ENCODE results near the gene SH3RF1.

Gene SH3RF1

GRCh38 chr4:169158046-169158445 is 112.7 kb downstream of the SH3RF1 start:
- no peak for DNase-seq

- no peak for DNase-seq
Measured at GRCh38 chr4:169156392-169156791, 114.4 kb downstream of the SH3RF1 start.

GRCh38 chr4:169154121-169154520 is 116.6 kb downstream of the SH3RF1 start:
- no peak for DNase-seq

DNA sequence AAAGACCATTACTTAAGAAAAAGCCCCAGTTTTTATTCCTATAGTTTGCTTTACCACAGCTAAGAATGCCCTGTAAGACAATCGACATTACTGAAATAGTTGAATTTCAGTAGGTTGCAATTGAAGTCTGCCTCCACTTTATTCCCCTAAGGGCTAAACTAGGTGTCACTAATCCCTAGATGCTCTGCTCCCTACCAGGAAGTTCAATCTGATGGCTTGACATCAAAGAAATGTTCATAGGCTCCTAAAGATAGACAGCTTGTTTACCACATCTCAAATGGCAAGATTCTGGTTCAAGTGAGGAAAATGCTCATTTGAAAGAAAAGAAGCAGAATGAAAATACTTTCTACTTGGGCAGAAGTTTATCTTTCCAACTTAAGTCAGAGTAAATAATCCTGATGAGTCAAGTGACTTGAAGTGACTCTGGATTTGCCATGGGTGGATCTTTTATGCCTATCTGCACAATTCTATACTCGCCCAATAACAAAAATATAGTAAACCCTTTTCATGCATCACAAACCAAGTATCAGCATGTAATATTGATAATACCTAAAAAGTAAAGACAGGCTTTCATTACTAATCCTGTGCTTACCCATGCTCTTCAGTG is 117.2 kb downstream of the SH3RF1 start:
- no peak for DNase-seq

DNA sequence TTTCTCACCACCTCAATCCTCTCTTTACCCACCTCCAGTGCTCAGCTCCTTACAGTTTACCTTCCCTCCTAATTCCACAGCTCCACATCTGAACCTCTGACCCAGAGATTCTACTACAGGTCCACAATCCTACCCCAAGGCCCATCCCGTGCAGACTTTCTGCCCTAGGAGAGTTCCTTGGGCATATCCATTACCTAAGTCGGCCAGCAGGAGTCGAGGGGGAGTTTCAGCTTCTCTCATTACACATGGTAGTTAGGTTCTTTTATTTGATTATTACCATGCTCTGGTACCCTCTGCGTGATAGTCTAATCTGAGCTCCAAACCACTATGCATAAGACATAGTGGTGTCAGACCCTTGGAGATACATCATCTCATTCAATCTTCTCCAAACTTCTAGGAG is 117.9 kb downstream of the SH3RF1 start:
- no peak for DNase-seq

DNA sequence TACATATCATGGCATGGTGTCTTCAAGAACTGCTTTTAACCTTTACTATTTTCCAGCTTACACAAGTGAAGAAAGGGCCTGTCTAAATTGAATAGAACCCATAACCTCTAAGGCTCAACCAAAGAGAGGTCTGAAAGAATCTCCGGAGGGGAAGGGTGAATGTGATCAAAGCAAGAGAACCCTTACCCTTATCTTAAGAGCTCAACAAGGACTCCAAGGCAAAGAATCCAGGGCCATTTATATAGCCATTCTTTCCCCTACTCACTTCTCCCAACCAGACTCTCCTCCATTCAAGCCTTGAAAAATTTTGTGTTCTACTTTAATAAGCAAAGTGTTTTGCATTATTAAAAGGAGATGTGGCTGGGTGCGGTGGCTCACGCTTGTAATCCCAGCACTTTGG is 118.7 kb downstream of the SH3RF1 start:
- DNase-seq: no peak

DNA sequence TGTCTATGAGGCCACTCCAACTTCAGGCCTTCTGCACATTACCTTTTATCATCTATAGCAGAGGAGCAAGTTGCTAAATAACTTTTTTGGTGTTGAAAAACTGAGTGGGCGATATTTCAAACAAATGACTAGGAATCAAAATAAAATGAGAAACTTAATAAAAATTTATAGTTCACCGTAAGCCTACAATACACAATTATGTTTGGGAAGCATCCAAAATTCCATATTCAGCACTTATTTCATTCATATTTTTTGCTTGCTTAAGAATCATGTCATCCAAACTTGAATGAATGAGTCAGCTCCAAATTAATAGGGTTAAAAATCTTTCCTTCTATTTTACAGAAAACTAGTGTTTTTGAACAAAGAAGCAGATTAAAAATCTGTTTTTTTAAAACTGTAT is 119.1 kb downstream of the SH3RF1 start:
- DNase-seq: no peak

GRCh38 chr4:169150806-169151205 is 120.0 kb downstream of the SH3RF1 start:
- no peak for DNase-seq

GRCh38 chr4:169148885-169149284 is 121.9 kb downstream of the SH3RF1 start:
- no peak for DNase-seq

GRCh38 chr4:169147191-169147590 is 123.6 kb downstream of the SH3RF1 start:
- no peak for DNase-seq

DNA sequence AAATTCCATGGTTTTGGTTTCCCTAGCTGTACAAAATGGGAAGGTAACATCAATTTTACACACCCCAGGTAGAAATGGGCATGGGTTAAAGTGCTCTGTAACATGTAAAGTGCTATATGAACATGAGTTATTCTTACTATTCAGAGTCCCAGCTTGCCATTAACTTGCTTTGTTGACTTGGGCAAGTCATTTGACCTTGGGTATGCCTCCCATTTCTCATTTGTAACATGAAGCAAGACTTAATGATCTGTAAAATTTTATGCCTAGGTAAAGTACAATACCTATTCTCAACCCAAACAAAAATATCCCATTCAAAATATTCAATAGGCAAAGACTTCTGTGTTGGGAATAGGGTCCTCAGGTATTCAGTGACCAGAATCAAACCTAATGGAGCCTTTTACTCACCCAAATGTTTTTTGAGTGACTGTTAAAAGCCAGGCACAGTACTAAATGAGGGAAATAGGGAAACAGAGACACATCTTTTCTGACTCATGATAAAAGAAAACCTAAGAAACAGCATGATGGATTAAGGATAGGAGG is 126.6 kb downstream of the SH3RF1 start:
- DNase-seq: no peak

GRCh38 chr4:169143335-169143734 is 127.4 kb downstream of the SH3RF1 start:
- no peak for DNase-seq

- DNase-seq: no peak
Measured at GRCh38 chr4:169142906-169143305, 127.8 kb downstream of the SH3RF1 start.

- DNase-seq: no peak
Measured at GRCh38 chr4:169142391-169142790, 128.4 kb downstream of the SH3RF1 start.

DNA sequence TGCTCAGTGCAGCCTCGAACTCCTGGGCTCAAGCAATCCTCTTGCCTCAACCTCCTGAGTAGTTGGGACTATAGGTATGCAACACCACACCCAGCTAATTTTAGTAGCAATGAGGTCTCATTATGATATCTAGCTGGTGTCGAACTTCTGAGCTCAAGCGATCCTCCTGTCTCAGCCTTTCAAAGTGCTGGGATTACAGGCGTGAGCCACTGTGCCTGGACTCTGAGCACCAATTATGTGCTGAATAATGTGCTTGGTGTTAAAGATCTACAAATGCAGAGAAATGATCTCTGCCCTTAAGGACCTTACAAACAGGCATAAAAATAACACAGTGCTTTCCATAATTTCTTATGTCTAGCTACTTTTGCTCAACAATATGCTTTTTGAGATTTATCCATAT is 131.7 kb downstream of the SH3RF1 start:
- no peak for DNase-seq

DNA sequence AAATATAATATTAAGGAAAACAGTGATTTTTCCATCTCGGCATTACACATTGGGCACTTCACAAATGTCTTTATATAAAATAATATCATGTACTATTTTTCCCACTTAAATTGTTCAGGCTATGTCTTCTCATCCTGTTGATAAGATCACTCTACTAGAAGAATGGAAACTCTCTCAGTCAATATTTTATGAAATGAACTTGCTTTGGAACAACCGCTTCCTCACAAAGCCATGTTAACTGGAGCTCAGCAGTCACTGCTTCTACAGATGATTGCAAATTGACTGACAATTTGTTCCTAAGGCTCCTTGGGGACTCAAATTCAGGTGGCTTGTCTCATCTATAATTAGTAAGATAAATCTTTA is 133.2 kb downstream of the SH3RF1 start:
- no peak for DNase-seq

- no peak for DNase-seq
Measured at GRCh38 chr4:169136796-169137557, 133.8 kb downstream of the SH3RF1 start.

GRCh38 chr4:169136330-169136729 is 134.4 kb downstream of the SH3RF1 start:
- DNase-seq: no peak

GRCh38 chr4:169135776-169136175 is 135.0 kb downstream of the SH3RF1 start:
- DNase-seq: no peak

GRCh38 chr4:169133932-169134331 is 136.8 kb downstream of the SH3RF1 start:
- DNase-seq: no peak

DNA sequence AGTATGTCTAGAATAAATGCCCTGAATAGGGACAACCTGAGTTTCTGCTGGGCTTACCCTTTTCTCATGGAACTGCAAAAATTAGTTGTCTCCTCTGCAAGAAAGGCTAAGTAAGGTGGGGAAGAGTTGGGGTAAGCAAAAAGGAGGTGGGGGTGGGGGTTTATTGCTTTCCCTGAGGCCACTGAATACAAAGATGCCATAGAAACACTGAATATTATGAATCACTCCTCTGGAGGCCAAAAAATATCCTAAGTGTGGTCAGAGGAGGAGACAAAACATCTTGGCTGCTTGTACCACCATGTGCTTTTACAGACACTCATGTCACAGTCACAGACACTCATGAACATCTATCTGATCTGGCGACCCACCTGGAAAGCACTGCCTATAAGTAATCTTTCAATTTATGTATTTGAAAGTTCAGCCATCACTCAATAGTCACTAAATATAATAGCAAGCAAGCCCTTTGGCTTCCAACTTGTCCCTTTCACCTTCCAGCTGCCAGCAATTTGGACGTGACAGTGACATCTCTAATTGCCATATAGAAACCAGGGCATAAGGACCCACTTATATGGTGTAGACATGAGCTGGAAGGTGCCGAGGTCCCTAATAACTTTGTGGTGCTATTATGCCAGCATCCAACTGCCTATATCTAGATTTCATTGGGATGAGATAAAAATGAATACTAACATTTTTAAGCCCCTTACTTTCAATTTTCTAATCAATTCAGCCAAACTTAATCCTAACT is 138.0 kb downstream of the SH3RF1 start:
- no peak for DNase-seq

DNA sequence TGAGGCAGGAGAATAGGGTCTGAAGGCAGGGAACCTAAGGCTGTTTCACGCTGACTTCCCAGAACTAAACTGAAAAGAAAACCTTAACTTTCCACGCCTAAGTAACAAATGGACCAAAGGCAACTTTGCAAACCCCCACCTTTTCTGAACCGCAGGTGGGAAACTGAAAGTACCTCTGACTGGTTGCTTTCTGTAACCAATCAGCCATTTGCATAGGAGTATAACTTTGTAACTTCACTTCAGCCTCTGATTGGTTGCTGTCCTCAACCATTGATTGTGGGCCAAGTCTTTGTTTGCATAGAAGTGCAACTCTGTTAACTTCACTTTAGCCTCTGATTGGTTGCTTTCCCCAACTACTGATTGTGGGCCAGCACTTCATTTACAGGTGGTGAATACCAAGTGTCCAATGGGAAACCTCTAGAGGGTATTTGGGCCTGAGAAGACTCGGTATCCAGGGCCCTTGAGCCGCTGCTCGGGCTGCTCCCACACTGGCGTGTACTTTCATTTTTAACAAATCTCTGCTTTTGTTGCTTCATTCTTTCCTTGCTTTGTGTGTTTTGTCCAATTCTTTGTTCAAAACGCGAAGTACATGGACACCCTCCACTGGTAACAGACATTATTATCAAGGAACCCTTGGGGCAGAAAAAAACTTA is 139.1 kb downstream of the SH3RF1 start:
- no peak for DNase-seq

DNA sequence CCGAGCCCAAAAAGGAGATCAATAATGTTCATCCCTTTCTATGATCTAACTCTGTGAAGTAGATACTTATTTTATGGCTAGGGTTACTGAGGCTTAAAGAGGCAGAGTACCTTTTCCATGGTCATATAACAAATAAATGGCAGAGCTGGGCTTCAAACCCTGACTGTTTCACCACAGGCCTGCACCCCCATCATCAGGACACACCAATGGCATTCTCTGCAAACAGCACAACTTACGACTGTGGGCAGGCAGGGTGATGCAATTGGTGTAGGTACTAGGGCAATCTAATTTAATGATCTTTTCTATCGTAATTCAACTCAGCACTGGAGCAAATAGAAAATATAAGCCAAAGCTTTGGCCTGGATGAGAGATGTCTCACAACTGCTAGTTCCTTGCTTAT is 141.9 kb downstream of the SH3RF1 start:
- no peak for DNase-seq

Measured in right hindlimb (tissue), 1 donor.